AG04449 (cell line): ENCODE data around the gene GPR35.

Experiments used
- CTCF ChIA-PET: fragments of 350-600 bp; formaldehyde crosslinking; extraction: SDS; loops from one replicate; lab custom pipeline; 2021; ENCODE audit warnings: antibody characterized with exemption; lab: Yijun Ruan, JAX
- POLR2A ChIA-PET: fragments of 400-600, 350-600 bp; formaldehyde crosslinking; extraction: SDS; loops from one replicate; lab custom pipeline; 2020; ENCODE audit warnings: antibody characterized with exemption, inconsistent platforms; lab: Yijun Ruan, JAX
- DNase-seq: peaks from one replicate; pipeline ENCODE4 v3.0.0-alpha.2; 2010; ENCODE audit warnings: low read depth, low spot score
- H3K4me3 ChIP-seq: 2 replicates; pipeline ENCODE4 v1.5.1; 2011; ENCODE audit warnings: low read depth, mild to moderate bottlenecking, control low read depth, low read length
- CTCF ChIP-seq: IDR thresholded peaks from one replicate; pipeline ENCODE4 v1.5.1; 2011; ENCODE audit warnings: mild to moderate bottlenecking, moderate library complexity, low read length, control low read depth, inconsistent platforms; ENCODE audit not compliant: insufficient read depth; ENCODE audit errors: missing control alignments

The GPR35 gene

GRCh38 chr2:240620859-240621258 lies 4.4 kb upstream of the GPR35 start:
- ChIA-PET POLR2A (no interaction called here), CTCF (interaction anchor here (1.2 kb wide), 1 partner anchor 54 kb away, joined by 3 read pairs; no protein-coding TSS in a partner anchor)
- TF ChIP-seq CTCF, result no peak
- DNase-seq, result no peak
- no peak overlapping the region for H3K4me3 ChIP-seq

GRCh38 chr2:240622060-240622411 lies 3.2 kb upstream of the GPR35 start:
- H3K4me3 ChIP-seq, result no peak overlapping the region
- ChIA-PET POLR2A (interaction anchor here (1.0 kb wide), 1 partner anchor 13 kb away, joined by 3 read pairs; no protein-coding TSS in a partner anchor), CTCF (interaction anchor here (1.2 kb wide), 1 partner anchor 55 kb away, joined by 3 read pairs; no protein-coding TSS in a partner anchor)
- DNase-seq, result no peak
- TF ChIP-seq CTCF, result no peak

DNA sequence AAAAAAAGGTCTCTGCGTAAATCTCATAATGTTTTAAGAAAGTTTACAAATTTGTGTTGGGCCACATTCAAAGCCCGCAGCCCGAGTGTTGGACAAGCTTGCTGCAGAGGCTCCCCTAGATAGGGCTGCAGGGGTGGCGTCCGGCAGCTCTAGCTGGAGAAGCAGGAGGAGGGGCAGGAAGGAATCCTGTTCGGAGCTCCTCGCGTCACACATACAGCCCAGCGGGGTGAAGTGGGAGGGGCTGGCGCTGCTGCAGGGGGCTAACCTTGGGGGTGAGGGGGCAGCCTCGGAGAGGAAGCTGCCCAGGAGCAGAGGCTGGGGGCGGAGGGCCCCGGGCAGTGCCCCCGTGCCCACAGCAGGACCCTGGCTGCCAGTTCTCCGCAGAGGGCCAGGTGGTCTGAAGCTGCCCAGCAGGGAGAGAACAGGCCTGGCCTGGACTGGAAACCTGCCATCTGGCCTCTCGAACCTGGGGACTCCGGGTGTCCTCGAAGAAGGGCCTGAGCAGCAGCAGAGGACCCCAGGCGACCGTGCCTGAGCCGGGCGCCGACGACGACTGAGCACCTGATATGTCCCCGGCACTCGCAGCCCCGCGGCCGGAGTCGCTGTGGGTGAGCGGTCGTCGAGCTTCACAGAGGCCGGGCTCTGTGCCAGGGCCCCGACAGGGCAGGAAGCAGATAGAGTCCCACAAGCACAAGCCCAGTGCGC lies 2.6 kb upstream of the GPR35 start:
- CTCF ChIA-PET, result no interaction called here
- no peak overlapping the region for H3K4me3 ChIP-seq
- DNase-seq, result no peak
- no peak for TF ChIP-seq CTCF
- POLR2A ChIA-PET, result no interaction called here

DNA sequence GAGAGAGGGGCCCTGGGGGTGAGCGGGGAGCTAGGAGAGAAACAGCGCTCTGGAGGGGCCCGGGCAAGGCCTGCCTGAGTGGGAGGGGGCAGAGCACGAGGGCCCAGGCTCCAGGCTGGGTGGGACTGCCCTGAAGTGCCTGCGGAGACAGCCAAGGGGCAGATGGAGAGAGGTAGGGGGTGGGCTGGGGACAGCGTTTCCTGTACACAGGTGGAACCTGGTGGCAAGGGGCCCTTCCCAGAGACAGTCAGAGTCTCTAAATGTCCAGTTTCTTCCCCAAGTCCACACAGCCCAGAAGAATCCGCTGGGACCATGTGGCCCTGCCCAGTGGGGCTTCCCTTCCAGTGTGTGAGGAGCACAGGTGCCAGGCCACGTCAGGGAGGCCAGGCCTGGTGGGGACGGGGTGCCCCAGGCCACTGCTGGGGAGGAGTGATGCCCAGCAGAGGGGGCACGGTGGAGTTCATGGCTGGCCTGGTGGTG lies 1.7 kb upstream of the GPR35 start:
- ChIA-PET CTCF (no interaction called here), POLR2A (no interaction called here)
- no peak for TF ChIP-seq CTCF
- H3K4me3 ChIP-seq, result no peak overlapping the region
- DNase-seq, result no peak

DNA sequence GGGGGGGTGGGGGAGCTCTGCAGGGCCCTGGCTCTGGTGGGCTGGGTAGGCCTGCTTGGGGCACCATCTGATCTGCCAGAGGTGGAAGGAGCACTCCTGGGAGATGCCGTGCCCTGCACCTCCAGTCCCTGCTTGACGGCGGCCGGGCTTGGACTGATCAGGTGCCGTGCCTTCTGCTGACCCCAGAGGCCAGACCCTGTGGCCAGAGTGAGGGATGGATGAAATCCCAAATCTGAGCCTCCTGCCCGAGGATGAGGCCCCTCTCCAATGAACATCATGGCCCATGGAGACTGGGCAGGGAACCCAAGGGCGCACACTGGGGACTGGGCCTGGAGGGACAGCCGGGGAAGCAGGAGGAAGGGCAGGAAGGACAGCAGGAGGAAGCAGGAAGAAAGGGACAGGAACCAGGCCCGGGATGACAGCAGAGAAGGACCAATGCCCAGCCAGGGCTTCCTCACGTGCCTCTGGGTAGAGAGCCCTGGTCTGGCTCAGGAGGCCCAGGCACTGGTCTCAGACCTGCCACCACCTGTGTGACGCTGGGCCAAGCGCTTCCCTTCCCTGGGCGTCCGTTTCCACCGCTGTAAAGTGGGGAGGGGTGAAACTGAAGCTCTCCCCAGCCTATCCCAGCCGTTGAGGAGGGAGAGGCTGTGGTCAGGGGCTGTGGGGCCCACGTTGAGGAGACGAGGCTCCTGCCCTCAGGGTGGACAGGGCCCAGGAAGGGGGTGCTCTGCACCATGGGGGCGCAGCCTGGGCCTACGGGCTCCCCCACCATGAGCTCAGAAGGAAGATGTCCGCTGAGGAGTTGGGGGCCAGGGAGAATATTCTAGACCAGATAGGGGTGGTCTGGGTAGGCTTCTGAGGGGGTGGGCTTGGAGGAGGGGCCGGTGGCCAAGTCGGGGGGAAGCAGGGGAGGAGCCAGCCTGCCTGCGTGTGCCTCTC lies 1.0 kb upstream of the GPR35 start:
- CTCF ChIA-PET, result no interaction called here
- no peak overlapping the region for H3K4me3 ChIP-seq
- no peak for DNase-seq
- no peak for TF ChIP-seq CTCF
- POLR2A ChIA-PET, result no interaction called here

DNA sequence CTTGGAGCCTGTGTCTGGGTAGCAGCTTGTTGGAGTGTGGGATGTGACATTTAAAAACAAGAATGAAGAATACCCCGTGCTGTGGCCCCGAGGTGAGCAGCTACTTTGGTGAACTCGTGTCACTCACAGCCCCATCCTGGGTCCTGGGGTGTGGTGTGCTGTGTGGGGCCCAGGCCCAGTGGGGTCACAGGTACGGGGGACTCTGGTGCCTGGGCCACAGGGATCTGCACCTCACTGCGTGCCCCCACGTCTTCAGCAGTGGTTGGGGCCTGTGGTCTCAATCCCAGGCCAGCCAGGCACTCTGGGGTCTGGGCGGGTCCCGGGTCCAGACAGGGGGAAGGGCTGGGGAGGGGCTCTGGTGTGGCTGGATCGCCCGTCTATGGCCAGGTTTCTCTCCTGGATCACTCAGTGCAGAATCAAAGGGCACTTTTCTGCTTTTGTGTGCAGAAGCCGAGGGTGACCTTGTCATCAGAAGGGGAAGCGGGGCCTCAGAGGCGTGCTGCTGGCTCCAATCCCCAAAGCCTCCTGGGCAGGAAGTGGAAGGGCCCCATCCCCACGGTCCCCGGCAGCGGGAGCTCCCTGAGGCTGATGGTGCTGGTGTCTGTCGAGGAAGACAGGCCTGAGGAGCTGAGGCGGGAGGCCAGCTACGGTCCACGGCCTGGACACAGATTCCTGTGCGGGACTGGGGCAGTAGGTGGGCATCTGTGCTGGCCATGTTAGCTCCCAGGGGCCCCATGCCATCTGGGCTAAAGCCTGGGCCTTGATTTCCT lies 1.4 kb downstream of the GPR35 start:
- POLR2A ChIA-PET, result no interaction called here
- no peak overlapping the region for H3K4me3 ChIP-seq
- no peak for DNase-seq
- no peak for TF ChIP-seq CTCF
- CTCF ChIA-PET, result no interaction called here
